ENCODE results near the gene TP53I11.

Gene TP53I11

DNA sequence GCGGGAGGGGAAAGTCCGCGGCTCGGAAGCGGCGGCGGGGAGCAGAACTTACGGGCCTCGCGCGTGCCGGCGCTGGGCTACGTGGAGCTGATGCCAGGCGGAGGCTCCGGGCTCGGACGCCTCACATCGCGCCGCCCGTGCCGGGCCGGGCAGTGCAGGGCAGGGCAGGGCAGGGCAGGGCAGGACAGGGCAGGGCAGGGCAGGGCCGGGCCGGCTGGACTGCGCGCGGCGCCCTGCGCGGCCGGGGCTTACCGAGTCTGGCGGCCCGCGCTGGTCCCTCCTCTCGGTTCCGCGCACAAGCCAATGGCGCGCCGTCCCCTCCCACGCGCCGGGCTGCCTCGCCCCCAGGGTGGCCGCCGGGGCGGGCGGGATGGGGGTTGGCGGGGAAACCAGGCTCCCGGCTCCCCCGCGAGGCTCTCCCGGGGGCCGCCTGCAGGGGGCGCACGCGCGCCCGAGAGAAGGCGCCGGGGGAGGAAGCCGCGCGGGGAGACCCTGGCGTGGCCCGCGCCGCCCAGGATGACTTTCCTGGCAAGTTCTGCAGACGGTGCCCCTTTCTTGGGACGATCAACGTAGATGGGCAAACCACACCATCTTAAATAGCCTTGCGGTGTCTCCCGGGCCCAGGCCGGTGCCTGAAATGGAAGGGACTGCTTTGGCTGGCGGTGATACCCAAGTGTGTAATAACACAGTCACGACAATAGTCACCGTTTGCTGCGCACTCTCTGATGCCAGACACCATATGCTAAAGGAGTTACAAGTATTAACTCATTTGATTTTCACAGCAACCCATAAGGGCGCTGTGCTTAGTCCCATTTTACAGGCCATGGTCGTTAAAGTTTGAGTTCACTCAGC lies at the start of gene TP53I11:
TP53I11 (minus strand) TSS at position 259 of the 852 bp plus-strand sequence. CDS start 12,548 bp downstream, outside the sequence.
- peak within 1 kb of the TSS; percentile 32 for H3K4me3 ChIP-seq (ENCODE audit: low read depth, low read length)
- TF ChIP-seq, protein P1, sequence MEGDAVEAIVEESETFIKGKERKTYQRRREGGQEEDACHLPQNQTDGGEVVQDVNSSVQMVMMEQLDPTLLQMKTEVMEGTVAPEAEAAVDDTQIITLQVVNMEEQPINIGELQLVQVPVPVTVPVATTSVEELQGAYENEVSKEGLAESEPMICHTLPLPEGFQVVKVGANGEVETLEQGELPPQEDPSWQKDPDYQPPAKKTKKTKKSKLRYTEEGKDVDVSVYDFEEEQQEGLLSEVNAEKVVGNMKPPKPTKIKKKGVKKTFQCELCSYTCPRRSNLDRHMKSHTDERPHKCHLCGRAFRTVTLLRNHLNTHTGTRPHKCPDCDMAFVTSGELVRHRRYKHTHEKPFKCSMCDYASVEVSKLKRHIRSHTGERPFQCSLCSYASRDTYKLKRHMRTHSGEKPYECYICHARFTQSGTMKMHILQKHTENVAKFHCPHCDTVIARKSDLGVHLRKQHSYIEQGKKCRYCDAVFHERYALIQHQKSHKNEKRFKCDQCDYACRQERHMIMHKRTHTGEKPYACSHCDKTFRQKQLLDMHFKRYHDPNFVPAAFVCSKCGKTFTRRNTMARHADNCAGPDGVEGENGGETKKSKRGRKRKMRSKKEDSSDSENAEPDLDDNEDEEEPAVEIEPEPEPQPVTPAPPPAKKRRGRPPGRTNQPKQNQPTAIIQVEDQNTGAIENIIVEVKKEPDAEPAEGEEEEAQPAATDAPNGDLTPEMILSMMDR (IDR thresholded peaks at IDR 0.05; ENCODE audit: low read depth, low read length) = peak; percentile 10; the same call in 1 of the 2 replicates

DNA sequence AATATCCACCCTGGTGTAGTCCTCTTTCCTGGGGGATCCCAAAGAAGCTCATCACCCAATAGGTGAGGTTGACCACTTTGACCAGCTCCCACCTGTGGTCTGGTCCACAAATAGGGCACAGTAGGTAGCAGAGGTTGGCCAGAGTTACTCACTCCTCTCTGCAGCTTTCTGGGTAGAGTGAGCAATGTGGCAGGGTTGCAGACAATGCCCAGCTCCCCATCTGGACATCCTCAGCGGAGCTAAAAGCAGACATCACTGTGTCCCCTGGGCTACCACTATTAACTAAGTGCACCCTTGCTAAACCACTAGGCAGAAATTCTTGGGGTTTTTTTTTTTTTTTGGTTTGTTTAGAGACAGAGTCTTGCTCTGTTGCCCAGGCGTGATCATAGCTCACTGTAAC lies 48.4 kb upstream of the TP53I11 start:
- no peak overlapping the region for H3K4me3 ChIP-seq (ENCODE audit: low read depth, low read length)
- TF ChIP-seq, protein P1 (IDR thresholded peaks at IDR 0.05; ENCODE audit: low read depth, low read length) = no peak

DNA sequence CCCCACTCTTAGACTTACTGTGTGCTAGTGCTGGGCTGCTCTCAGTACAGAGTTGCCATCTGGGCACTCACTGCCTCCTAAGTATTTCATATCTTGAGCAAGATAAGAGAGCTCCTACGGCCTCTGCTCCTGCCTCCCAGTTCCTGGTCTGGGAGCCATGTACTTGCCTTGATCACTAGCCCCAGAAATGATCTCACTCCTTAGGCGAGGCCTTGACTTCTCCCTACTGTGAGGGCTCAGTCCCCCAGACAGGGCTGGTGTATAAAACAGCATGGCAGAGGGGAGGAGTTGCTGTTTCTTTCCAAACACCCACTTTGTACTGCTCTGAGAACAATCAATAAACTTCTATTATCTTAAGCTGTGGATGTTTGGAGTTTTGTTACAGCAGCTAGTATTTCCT lies 47.4 kb upstream of the TP53I11 start:
- TF ChIP-seq, protein P1 (IDR thresholded peaks at IDR 0.05; ENCODE audit: low read depth, low read length) = no peak

DNA sequence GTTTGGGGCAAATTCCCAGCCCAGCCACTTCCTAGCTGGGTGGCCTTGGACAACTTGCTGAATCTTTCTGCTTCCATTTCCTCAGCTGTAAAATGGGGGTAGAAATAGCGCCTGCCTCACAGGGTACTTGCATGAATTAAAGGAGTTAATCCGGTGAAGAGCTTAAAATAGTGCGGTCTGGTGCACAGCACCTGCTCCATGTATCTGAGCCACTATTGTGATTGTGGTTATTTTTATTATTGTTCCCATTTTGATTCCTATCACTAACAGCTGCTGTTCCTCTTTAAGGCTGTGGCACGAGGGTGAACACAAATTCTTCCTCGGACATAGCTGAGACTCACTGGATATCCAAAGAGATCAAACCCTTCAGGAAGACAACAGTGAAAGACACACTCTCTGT lies 46.9 kb upstream of the TP53I11 start:
- TF ChIP-seq, protein P1 (IDR thresholded peaks at IDR 0.05; ENCODE audit: low read depth, low read length) = no peak
- no peak overlapping the region for H3K4me3 ChIP-seq (ENCODE audit: low read depth, low read length)

More for the DNA sequence above, 47.4 kb upstream of the TP53I11 start:
- H3K4me3 ChIP-seq (ENCODE audit: low read depth, low read length) = no peak overlapping the region

DNA sequence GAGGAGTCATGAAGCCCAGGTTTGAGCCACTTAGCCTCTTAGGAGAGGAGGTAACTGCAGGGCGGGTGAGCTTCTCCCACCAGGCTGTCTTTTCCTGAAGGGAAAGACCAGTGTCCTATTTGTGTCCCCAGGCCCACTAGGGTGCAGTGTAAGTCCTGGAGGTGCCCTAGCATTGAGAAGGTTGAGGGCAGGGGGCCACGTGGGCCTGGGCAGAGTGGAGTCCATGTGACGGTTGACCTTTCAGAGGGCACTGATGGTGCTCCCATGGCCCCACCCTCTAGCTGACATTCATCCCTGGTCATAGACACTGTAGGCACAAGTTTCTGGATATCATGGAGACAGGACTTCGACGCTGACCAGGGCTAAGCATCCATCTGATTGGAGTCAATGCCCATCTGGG lies 44.1 kb upstream of the TP53I11 start:
- TF ChIP-seq, protein P1 (IDR thresholded peaks at IDR 0.05; ENCODE audit: low read depth, low read length) = no peak
- no peak overlapping the region for H3K4me3 ChIP-seq (ENCODE audit: low read depth, low read length)

- H3K4me3 ChIP-seq (ENCODE audit: low read depth, low read length) = no peak overlapping the region
- TF ChIP-seq, protein P1 (IDR thresholded peaks at IDR 0.05; ENCODE audit: low read depth, low read length) = no peak
These were observed 43.5 kb upstream of the TP53I11 start for GRCh38 chr11:44993971-44994704.

DNA sequence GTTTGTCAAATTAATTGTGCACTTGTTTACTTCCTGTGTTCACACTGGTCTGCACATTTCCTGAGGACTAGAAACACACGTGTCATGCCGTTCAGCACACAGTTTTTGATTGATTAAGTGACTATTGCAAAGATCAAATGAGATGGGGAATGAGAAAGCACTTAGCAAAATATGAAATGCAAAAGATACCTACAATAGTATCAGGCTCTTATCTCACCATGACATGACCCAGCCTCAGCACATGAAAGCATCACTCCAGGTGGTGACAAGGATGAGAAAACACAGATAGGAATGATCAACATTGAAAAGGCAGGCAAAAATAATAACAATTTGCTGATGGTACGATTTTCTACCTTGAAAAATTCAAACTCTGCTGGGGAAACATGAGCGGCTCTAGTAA lies 42.1 kb upstream of the TP53I11 start:
- no peak overlapping the region for H3K4me3 ChIP-seq (ENCODE audit: low read depth, low read length)
- TF ChIP-seq, protein P1 (IDR thresholded peaks at IDR 0.05; ENCODE audit: low read depth, low read length) = no peak

Measured in WI38 (cell line).